Fibroblast of the aortic adventitia (primary cell): ENCODE data around the gene DGKH. TPM values are rescaled to one million over a fixed set of nuclear protein-coding genes. Genes with fewer than 3 reads are reported as not detected.

Experiments used
- DNase-seq: peaks from one replicate; pipeline ENCODE4 v3.0.0-alpha.2; 2010; ENCODE audit warnings: low read depth
- H3K4me3 ChIP-seq: 2 replicates; pipeline ENCODE4 v1.5.1; 2011; ENCODE audit warnings: low read depth, mild to moderate bottlenecking, control low read depth, low read length, moderate library complexity
- total RNA-seq: library from RNA; depleted of rRNA; stranded (reverse); fragments of >200 nt; gene quantifications from 2 replicates; pipeline ENCODE4 v1.2.3, GENCODE V29; 2012; ENCODE audit warnings: low replicate concordance
- TF ChIP-seq, protein P1 (sequence below): IDR thresholded peaks from 2 replicates; pipeline ENCODE4 v1.5.1; 2011; ENCODE audit warnings: mild to moderate bottlenecking, low read length, control low read depth, inconsistent platforms; ENCODE audit not compliant: insufficient read depth

The DGKH gene
- total RNA-seq, 1 donor, result 17.1 TPM

DNA sequence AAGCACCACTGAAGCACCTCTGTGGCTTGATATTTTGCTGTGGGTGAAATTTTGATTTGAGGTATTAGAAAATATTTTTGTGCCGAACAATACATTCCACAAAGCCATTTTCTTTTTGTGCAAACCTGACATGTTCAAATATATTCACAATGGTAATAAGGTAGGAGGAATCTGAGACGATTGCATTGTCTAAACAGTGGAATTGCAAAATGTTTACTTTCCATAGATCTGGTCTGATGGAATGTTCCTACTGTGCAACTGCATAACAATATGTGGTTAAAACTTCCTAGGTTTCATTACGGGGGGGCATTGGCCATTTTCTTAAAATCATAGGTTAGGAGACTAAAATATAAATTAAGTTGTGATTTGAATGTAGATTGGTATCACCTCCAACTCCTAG is 180.8 kb downstream of the DGKH start:
- no peak for DNase-seq
- TF ChIP-seq, protein P1, sequence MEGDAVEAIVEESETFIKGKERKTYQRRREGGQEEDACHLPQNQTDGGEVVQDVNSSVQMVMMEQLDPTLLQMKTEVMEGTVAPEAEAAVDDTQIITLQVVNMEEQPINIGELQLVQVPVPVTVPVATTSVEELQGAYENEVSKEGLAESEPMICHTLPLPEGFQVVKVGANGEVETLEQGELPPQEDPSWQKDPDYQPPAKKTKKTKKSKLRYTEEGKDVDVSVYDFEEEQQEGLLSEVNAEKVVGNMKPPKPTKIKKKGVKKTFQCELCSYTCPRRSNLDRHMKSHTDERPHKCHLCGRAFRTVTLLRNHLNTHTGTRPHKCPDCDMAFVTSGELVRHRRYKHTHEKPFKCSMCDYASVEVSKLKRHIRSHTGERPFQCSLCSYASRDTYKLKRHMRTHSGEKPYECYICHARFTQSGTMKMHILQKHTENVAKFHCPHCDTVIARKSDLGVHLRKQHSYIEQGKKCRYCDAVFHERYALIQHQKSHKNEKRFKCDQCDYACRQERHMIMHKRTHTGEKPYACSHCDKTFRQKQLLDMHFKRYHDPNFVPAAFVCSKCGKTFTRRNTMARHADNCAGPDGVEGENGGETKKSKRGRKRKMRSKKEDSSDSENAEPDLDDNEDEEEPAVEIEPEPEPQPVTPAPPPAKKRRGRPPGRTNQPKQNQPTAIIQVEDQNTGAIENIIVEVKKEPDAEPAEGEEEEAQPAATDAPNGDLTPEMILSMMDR, result no peak
- H3K4me3 ChIP-seq, result no peak overlapping the region

DNA sequence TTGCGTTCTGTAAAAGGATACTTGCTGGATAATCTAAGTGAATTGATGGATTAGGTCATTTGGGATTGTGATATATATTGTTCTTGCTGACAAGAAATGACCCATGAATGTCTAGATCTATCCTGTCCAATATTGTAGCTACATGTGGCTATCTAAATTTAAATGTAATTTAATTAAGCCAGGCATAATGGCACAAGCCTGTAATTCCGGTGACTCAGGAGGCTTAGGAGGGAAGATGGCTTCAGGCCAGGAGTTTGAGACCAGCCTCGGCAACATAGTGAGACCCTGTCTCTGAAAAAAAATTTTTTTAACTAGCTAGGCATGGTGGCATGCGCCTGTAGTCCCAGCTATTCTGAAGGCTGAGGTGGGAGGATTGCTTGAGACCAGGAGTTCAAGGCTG is 184.2 kb downstream of the DGKH start:
- TF ChIP-seq, protein P1, result no peak
- H3K4me3 ChIP-seq, result no peak overlapping the region
- DNase-seq, result no peak

DNA sequence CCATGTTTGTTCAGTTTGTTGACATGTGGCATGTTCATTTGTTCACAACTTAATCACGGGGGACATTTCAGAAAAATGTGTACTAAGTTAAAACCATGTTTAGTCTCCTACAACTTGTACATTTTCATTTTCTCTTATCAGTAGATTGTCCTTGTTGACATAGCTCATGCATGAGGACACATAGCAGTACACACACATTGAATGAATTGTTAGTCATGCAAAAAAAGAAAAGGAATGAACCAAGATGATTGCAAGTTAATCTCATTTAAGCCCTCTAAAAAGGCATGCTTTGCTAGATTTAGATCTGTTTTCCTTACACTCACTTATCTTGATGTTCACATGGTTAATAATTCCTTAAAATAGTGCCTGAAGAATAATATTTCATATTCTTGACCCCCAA is 185.3 kb downstream of the DGKH start:
- TF ChIP-seq, protein P1, result no peak
- no peak overlapping the region for H3K4me3 ChIP-seq
- DNase-seq, result no peak

DNA sequence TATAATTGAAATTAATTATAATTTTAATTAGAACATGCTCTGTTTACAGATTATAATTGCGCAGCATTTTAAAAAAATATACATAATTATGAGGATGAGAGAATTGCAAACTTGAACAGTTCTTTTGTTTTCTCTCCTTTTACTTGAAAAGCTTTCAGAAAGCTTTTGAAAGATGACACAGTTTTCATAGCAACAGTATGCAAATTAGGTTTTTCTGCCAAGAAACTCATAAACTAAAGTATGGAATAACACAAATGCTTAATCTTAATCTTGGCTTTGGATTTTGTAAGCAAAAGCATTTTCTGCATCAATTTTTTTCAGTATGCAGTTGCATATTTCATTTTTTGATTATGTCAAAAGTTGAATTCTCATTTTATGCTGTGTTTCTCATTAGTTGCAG is 190.7 kb downstream of the DGKH start:
- TF ChIP-seq, protein P1, result no peak
- H3K4me3 ChIP-seq, result no peak overlapping the region
- no peak for DNase-seq

DNA sequence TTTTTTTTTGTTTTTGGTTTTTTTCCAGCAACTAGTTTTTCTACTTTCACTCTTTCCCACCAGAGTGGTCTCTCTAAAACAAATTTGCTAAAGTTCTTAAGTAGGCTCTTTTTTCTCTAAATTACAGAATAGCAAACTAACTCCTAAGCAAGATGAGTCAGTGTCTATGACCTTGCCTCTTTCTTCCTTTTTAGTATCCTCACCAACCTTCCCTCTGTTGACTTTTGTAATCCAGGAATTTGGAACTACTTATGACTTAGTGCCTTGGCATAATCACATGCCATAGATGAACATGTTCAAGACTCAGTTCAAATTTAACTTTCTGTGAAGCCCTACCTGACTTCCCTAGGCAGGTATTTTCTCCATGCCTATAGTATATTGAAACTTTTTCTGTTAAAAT is 191.2 kb downstream of the DGKH start:
- H3K4me3 ChIP-seq, result no peak overlapping the region
- DNase-seq, result no peak
- TF ChIP-seq, protein P1, result no peak

DNA sequence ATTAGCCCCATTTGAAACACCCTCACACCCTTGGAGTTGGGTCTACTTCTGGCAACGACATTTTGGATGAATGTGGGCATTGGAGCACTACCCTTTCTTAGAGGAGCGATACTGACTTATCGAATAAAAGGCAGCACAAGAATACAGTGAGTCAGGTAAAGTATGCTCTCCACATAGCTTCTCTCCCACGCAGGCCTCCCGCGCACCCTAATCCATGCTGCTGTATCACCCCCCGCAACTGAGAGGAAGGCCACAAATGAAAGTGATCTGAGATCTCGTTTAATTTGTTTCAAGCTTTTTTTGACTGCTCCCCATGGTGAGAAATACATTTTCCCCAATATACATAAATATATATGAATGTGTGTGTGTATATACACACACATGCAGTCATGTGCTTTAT is 198.1 kb downstream of the DGKH start:
- TF ChIP-seq, protein P1, result no peak
- no peak for DNase-seq
- H3K4me3 ChIP-seq, result no peak overlapping the region

DNA sequence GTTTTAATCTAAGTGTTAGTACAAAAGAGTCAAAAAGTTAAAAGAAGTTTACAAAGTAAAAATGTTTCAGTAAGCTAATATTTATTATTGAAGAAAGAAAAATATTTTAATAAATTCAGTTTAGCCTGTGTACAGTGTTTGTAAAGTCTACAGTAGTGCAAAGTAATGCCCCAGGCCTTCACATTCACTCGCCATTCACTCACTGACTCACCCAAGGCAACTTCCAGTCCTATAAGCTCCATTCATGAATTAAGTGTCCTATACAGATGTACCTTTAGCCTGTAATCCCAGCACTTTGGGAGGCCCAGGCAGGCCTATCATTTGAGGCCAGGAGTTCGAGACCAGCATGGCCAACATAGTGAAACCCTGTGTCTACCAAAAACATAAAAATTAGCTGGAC is 199.4 kb downstream of the DGKH start:
- DNase-seq, result no peak
- TF ChIP-seq, protein P1, result no peak
- no peak overlapping the region for H3K4me3 ChIP-seq
